Testis (tissue), 2 donors: Measurements from ENCODE around the gene KCNK4.

Experiments used
- POLR2A ChIP-seq: fragments of 450-650 bp; IDR thresholded peaks from one replicate; pipeline ENCODE4 v1.6.1; 2017; ENCODE audit warnings: antibody characterized with exemption, mild to moderate bottlenecking, moderate library complexity
- TF ChIP-seq, protein P1 (sequence below), 3 experiments: fragments of 450-650 bp in 2 of 3; fragments of 200-600 bp in 1 of 3; sonication (generic) in 1 of 3; IDR thresholded peaks; one replicate each; pipeline ENCODE4 v1.5.1; 2016 to 2019; ENCODE audit warnings: antibody characterized with exemption in 3 of 3, mild to moderate bottlenecking in 2 of 3, moderate library complexity in 1 of 3

GRCh38 chr11:64299847-64300648, 8.9 kb downstream of the KCNK4 start, which contains the start of gene CATSPERZ:
- TF ChIP-seq, protein P1, sequence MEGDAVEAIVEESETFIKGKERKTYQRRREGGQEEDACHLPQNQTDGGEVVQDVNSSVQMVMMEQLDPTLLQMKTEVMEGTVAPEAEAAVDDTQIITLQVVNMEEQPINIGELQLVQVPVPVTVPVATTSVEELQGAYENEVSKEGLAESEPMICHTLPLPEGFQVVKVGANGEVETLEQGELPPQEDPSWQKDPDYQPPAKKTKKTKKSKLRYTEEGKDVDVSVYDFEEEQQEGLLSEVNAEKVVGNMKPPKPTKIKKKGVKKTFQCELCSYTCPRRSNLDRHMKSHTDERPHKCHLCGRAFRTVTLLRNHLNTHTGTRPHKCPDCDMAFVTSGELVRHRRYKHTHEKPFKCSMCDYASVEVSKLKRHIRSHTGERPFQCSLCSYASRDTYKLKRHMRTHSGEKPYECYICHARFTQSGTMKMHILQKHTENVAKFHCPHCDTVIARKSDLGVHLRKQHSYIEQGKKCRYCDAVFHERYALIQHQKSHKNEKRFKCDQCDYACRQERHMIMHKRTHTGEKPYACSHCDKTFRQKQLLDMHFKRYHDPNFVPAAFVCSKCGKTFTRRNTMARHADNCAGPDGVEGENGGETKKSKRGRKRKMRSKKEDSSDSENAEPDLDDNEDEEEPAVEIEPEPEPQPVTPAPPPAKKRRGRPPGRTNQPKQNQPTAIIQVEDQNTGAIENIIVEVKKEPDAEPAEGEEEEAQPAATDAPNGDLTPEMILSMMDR (IDR thresholded peaks at IDR 0.05), result no peak
- no peak for TF ChIP-seq POLR2A
